Prostate gland (tissue), 2 donors: ENCODE measurements around the gene WASF1.

Source experiments
- CTCF ChIP-seq, 4 experiments: fragments of 200-600 bp in 2 of 4; fragments of 450-650 bp in 2 of 4; sonication (generic) in 2 of 4; IDR thresholded peaks; 1 replicate in 3 of 4; 2 replicates in 1 of 4; pipeline ENCODE4 v1.5.1; 2016 to 2019; ENCODE audit warnings: antibody characterized with exemption in 4 of 4, mild to moderate bottlenecking in 2 of 4, moderate library complexity in 2 of 4
- POLR2A ChIP-seq: fragments of 450-650 bp; IDR thresholded peaks from one replicate; pipeline ENCODE4 v1.6.1; 2016; ENCODE audit warnings: antibody characterized with exemption, mild to moderate bottlenecking

DNA sequence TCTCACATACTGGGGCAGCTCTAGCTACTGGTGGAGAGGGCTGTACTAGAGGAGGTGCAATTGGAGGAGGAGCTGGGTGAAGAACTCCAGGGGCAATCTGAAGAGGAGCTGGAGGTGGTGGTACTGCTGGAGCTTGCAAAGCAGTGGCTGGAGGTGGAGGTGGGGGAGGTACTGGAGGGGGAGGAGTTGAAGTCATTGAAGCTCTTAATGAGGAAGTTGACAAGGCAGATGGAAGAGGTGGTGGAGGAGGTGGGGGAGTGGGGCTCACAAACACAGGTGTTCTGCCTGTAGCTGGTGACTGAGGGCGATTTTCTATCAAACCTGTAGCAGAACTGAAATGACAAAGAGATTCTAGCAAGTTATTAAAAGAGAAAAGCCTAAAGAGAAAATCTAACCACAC lies 77.6 kb downstream of the WASF1 start:
- TF ChIP-seq CTCF (IDR thresholded peaks at IDR 0.05): no peak
- no peak for TF ChIP-seq POLR2A
